ENCODE data around the gene CTPS2.

DNA sequence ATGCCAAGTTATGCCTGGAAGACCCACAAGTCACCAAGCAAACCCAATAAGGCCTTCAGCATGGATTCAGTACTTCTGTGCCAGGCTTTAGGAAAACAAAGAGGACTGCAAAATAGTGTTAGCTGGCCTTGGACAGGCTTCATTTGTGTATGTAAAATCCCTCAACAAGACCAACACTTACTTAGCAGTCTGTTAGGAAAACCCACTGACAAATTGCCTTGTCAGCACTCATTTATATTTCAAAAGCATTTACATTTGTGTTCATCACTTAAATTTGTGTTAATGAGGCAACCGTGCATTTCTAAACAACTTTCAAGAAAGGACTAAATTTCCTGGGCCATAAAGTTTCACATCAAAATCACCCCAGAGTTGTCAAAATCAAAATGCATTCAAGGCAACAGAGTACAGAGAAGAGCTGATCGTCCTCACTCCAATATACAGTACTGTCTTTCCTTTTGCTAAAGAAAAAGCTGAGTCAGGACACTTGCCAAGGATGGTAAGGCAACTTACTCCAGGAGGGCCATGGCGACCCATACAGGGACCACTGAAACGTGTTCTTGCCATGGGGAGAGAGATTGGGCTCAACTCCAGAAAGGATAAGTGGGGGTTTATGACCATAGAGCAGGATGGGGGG is 61.0 kb downstream of the CTPS2 start:
- no peak for TF ChIP-seq CTCF (IDR thresholded peaks at IDR 0.05)
- no peak for TF ChIP-seq POLR2A (IDR thresholded peaks at IDR 0.05)

All from thyroid gland (tissue), 4 donors.